Measurements from ENCODE around the gene TAF1.

DNA sequence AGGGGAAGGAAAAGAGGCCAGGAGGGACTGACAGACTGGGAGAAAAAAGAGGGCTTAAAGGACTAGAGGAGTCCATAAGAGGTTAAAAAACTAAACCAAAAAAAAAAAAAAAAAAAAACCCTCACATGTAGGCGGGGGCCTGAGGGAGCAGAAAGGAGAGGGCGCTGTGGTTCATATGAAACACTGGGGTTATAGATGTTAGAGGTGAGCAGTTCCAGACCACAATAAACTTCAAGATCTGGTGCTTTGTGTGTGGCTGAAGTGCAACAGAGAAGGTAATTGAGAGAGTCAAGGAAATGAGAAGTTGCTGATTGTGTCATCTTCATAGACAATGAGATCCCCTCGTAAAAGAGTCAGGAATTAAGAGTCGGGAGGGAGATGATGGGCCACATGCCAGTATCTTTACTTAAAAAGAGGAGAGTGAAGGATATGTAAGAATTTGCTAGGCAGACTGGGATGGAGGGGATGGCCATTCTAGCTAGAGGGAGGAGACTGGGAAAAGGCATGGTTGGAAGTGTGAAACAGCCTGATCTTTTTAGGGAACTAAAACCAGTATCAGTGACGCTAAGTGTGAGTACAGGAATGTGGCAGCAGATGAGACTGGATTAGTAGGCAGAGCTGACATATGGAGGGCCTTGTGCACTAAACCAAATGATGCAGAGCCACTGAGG is 148.3 kb downstream of the TAF1 start:
- TF ChIP-seq, protein P1, sequence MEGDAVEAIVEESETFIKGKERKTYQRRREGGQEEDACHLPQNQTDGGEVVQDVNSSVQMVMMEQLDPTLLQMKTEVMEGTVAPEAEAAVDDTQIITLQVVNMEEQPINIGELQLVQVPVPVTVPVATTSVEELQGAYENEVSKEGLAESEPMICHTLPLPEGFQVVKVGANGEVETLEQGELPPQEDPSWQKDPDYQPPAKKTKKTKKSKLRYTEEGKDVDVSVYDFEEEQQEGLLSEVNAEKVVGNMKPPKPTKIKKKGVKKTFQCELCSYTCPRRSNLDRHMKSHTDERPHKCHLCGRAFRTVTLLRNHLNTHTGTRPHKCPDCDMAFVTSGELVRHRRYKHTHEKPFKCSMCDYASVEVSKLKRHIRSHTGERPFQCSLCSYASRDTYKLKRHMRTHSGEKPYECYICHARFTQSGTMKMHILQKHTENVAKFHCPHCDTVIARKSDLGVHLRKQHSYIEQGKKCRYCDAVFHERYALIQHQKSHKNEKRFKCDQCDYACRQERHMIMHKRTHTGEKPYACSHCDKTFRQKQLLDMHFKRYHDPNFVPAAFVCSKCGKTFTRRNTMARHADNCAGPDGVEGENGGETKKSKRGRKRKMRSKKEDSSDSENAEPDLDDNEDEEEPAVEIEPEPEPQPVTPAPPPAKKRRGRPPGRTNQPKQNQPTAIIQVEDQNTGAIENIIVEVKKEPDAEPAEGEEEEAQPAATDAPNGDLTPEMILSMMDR (conservative IDR thresholded peaks at IDR 0.05 in 1 of 2, IDR thresholded peaks at IDR 0.05 in 1 of 2; ENCODE audit: low read depth in 1 of 2, low read length in 2 of 2): no peak
- no peak for TF ChIP-seq EZH2 (IDR thresholded peaks at IDR 0.05; ENCODE audit: low read length, missing control alignments)

Measured in fibroblast of lung (primary cell).